ENCODE measurements around the gene C1orf53. TPM values are rescaled to one million over a fixed set of nuclear protein-coding genes. Genes with fewer than 3 reads are reported as not detected.

The C1orf53 gene
- polyA plus RNA-seq, 1 donor from 2014 or later: 2.6 TPM

DNA sequence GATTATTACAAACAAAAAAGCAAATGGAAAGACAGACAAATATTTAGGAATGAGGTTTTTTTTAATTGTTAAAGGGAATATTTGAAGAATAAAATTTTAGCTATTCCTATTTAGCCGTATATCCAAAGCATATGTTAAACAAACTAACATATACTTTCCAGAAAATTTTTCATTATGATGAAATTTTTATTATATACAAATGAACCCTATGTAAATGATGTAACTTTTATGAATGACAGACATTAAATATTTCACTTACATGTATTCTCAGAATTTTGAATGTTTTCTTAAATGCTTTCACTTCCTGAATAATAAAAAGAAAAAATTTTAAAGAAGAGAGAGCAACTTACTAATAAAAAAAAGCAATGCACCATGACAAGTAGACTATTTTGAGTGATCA, 30.6 kb downstream of the C1orf53 start:
- Histone ChIP-seq H3K9me3 (ENCODE audit: low read length) (no peaks in the 10 kb centered on the region), H3K27me3 (ENCODE audit: insufficient read depth, low read depth, low read length) (no peaks in the 10 kb centered on the region), H3K4me3 (ENCODE audit: low read length) (no peak overlapping the region), H3K27ac (ENCODE audit: low read length) (no peak overlapping the region), H3K36me3 (ENCODE audit: insufficient read depth, low read length) (no peaks in the 10 kb centered on the region), H3K9me2 (ENCODE audit: insufficient read depth, low read length) (no peaks in the 10 kb centered on the region), H3F3A (ENCODE audit: insufficient read depth, low read length, poor library complexity, severe bottlenecking) (no peaks in the 10 kb centered on the region), H3K79me2 (replicated peaks; ENCODE audit: insufficient read depth, low read length) (no peaks in the 10 kb centered on the region), H2AFZ (ENCODE audit: low read depth, low read length) (no peak overlapping the region), H4K20me1 (ENCODE audit: insufficient read depth) (no peaks in the 10 kb centered on the region), H3K4me2 (ENCODE audit: low read length) (no peak overlapping the region), H3K9ac (ENCODE audit: low read length) (no peak overlapping the region)
- TF ChIP-seq TAF1 (IDR thresholded peaks at IDR 0.05; ENCODE audit: low read depth) (no peak), MXI1 (conservative IDR thresholded peaks at IDR 0.05; ENCODE audit: poor library complexity, severe bottlenecking) (no peak), EZH2 (IDR thresholded peaks at IDR 0.05; ENCODE audit: borderline replicate concordance, insufficient read depth, low read length, poor library complexity, severe bottlenecking) (no peak), SMC3 (conservative IDR thresholded peaks at IDR 0.05; ENCODE audit: poor library complexity) (no peak), EP300 (conservative IDR thresholded peaks at IDR 0.05; ENCODE audit: poor library complexity, severe bottlenecking) (no peak), RAD21 (conservative IDR thresholded peaks at IDR 0.05) (no peak), POLR2AphosphoS5 (IDR thresholded peaks at IDR 0.05) (no peak)
- TF ChIP-seq, protein P1, sequence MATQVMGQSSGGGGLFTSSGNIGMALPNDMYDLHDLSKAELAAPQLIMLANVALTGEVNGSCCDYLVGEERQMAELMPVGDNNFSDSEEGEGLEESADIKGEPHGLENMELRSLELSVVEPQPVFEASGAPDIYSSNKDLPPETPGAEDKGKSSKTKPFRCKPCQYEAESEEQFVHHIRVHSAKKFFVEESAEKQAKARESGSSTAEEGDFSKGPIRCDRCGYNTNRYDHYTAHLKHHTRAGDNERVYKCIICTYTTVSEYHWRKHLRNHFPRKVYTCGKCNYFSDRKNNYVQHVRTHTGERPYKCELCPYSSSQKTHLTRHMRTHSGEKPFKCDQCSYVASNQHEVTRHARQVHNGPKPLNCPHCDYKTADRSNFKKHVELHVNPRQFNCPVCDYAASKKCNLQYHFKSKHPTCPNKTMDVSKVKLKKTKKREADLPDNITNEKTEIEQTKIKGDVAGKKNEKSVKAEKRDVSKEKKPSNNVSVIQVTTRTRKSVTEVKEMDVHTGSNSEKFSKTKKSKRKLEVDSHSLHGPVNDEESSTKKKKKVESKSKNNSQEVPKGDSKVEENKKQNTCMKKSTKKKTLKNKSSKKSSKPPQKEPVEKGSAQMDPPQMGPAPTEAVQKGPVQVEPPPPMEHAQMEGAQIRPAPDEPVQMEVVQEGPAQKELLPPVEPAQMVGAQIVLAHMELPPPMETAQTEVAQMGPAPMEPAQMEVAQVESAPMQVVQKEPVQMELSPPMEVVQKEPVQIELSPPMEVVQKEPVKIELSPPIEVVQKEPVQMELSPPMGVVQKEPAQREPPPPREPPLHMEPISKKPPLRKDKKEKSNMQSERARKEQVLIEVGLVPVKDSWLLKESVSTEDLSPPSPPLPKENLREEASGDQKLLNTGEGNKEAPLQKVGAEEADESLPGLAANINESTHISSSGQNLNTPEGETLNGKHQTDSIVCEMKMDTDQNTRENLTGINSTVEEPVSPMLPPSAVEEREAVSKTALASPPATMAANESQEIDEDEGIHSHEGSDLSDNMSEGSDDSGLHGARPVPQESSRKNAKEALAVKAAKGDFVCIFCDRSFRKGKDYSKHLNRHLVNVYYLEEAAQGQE (IDR thresholded peaks at IDR 0.05; ENCODE audit: borderline replicate concordance): no peak

- Histone ChIP-seq H3K79me2 (replicated peaks; ENCODE audit: insufficient read depth, low read length) (no peaks in the 10 kb centered on the region), H3K9me3 (ENCODE audit: low read length) (no peaks in the 10 kb centered on the region), H3K9me2 (ENCODE audit: insufficient read depth, low read length) (no peaks in the 10 kb centered on the region), H3K4me2 (ENCODE audit: low read length) (no peak overlapping the region), H2AFZ (ENCODE audit: low read depth, low read length) (no peak overlapping the region), H3K9ac (ENCODE audit: low read length) (no peak overlapping the region), H3K36me3 (ENCODE audit: insufficient read depth, low read length) (no peaks in the 10 kb centered on the region), H3K27ac (ENCODE audit: low read length) (no peak overlapping the region), H3K4me3 (ENCODE audit: low read length) (no peak overlapping the region), H3K27me3 (ENCODE audit: insufficient read depth, low read depth, low read length) (no peaks in the 10 kb centered on the region), H4K20me1 (ENCODE audit: insufficient read depth) (no peaks in the 10 kb centered on the region), H3F3A (ENCODE audit: insufficient read depth, low read length, poor library complexity, severe bottlenecking) (no peaks in the 10 kb centered on the region)
- TF ChIP-seq EP300 (conservative IDR thresholded peaks at IDR 0.05; ENCODE audit: poor library complexity, severe bottlenecking): no peak
- TF ChIP-seq POLR2AphosphoS5 (IDR thresholded peaks at IDR 0.05): no peak
- no peak for TF ChIP-seq TAF1 (IDR thresholded peaks at IDR 0.05; ENCODE audit: low read depth)
- no peak for TF ChIP-seq CTCF (IDR thresholded peaks at IDR 0.05; ENCODE audit: poor library complexity, severe bottlenecking)
- no peak for TF ChIP-seq SMC3 (conservative IDR thresholded peaks at IDR 0.05; ENCODE audit: poor library complexity)
- no peak for TF ChIP-seq EZH2 (IDR thresholded peaks at IDR 0.05; ENCODE audit: borderline replicate concordance, insufficient read depth, low read length, poor library complexity, severe bottlenecking)
- no peak for TF ChIP-seq RAD21 (conservative IDR thresholded peaks at IDR 0.05)
- no peak for TF ChIP-seq MXI1 (conservative IDR thresholded peaks at IDR 0.05; ENCODE audit: poor library complexity, severe bottlenecking)
- TF ChIP-seq, protein P1 (IDR thresholded peaks at IDR 0.05; ENCODE audit: borderline replicate concordance): no peak
Measured at GRCh38 chr1:197933647-197934046, 31.2 kb downstream of the C1orf53 start.
